GM21526 (cell line): ENCODE data around the gene PSG6.
"Not testable (repeated sequence)": the region's sequence is repeated elsewhere in the genome, so short reads cannot be mapped to it uniquely, and the experiment has no call there.

Experiments
- ATAC-seq: cut with Tn5 transposase; IDR thresholded peaks from one replicate; pipeline ENCODE4 v1.9.1; 2021; ENCODE audit warnings: moderate library complexity; ENCODE audit not compliant: unreplicated experiment, low FRiP score

PSG6 gene

DNA sequence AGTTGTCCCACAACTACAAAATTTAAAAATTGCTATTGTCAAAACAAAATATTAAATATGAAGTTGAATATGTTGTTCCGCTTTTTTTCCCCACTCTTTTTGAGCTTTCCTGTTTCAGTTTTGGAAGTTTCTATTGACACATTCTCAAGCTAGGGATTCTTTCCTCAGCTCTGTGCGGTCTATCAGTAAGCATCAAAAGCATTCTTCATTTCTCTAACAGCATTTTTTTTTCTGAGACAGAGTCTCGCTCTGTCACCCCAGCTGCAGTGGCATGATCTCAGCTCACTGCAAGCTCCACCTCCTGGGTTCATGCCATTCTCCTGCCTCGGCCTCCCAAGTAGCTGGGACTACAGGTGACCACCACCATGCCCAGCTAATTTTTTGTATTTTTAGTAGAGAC lies 4.8 kb downstream of the PSG6 start:
- not testable (repeated sequence) for ATAC-seq

DNA sequence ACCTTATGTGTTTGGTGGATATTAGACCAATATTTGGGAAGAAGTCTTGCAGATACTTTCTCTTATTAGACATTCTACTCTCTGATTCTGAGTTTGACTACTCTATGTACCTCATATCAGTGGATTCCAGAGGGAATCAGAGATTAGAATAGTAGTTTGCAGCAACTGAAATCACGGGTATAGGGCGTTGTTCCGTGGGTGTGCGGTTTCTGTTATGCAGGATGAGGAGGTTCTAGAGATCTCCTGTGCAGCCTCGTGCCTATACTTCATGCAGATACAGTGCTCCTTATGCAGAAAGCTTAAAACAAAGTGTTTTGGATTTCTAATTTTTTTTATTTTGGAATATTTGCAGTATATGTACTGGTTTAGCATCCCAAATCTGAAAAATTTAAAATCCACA lies 6.0 kb downstream of the PSG6 start:
- not testable (repeated sequence) for ATAC-seq

DNA sequence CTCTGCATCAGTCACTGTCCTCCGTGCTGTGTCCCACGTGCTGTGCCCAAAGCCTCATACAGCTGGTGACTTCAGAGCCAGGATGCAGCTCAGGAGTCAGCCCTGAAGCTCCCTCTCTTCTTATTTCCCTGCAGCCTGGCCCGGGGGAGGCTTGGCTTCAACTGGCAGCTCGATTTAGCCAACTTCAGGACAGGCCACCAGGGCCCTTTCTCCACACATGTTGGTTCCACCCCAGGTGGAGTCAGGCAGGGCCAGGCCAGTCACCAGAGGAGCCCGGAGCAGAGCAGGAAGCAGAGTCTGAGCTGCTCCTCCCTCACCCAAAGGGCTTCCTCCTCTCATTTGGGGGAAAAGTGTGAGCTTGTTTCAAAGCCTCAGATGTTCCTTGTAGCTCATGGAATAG lies 11.5 kb downstream of the PSG6 start:
- not testable (repeated sequence) for ATAC-seq

DNA sequence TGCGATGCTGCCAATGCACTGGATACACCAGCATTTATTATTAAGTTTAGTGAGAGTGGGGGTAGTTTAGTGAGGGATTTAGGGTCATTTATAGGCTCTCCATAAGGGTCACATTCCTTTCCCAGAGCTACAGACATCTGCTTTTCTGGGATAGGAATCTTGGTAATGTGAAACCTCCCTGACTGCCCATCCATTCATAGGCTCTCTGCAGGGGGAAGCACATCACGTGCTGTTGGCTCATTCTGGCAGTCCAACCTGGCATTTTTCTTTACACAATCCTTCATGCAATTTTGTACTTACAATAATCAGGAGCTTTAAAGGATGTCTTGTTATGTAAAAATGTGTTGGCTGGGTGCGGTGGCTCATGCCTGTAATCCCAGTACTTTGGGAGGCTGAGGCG lies 17.1 kb downstream of the PSG6 start:
- not testable (repeated sequence) for ATAC-seq

GRCh38 chr19:42899674-42900073 lies 18.0 kb downstream of the PSG6 start:
- ATAC-seq = not testable (repeated sequence)

DNA sequence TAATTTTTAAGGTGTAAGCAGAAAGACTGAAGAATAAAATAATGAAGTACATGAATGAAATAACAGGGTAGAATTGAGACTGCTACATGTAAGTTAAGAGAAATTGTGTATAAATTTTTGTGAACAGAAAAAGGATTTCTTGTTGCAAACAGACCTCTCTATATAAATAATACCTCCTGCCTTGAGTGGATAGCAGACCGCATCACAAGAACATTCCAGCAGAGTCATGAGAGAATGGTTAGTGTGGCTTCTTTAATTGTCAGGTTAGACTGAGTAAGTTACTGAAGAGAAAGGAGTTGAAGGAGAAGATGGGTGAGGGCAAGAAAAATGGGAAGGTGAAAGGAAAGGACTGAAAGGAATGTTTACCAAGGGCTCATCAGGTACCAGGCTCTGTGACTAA lies 18.6 kb downstream of the PSG6 start:
- ATAC-seq = not testable (repeated sequence)

DNA sequence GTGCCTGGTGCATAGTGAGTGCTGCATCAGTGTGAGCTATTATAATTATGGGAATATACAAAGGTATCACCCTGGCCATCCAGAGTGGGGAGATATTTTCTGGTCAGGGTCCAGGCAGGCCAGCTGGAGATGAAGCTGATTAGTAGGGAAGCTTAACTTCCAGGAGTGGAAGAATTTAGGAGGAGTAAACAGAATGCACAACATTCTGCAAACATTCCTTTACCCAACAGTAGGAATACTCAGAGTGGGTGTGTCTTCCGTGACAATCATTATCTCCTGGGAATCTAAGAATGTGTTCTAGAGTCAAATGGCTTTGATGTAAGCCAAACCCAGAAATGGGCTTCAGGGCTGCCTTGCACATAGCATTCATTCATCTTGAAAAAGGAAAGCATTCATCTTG lies 19.0 kb downstream of the PSG6 start:
- ATAC-seq = not testable (repeated sequence)

DNA sequence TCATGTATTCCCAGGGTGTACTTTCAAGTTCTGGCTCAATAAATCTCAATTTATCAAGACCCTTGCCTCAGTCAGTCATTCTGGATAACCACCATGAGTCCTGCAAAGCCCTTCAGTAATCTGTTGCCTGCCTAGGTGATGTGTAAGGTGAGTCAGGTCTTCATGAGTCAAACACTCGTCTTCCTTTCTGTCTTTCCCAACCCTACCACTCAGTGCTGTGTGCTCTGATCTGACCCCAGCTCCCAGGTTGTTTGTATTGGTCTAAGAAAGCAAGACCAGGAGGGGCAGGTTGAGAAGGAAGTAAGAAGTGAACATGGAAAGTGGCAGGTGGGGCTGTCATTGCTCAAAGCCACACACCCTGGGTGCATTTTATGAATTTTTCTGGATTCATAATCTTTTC lies 20.0 kb downstream of the PSG6 start:
- ATAC-seq = not testable (repeated sequence)

- not testable (repeated sequence) for ATAC-seq
Measured at GRCh38 chr19:42890446-42890845, 27.2 kb downstream of the PSG6 start.

- ATAC-seq = not testable (repeated sequence)
Measured at GRCh38 chr19:42887876-42888445, 29.7 kb downstream of the PSG6 start.

DNA sequence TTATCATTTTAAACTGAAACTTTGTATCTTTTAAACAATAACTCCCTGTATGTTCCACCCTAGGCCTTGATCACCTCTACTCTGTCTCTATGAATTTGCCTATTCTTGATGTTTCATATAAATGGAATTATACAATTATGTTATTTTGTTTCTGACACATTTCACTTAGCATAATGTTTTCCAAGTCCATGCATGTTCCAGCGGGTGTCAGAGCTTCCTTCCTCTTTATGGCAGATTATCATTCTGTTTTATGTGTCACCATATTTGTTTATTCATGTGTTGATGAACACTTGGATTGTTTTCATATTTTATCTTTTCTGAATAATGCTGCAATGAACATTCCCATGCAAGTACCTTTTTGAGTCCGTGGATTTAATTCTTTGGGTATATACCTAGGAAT lies 35.0 kb downstream of the PSG6 start:
- ATAC-seq = not testable (repeated sequence)

DNA sequence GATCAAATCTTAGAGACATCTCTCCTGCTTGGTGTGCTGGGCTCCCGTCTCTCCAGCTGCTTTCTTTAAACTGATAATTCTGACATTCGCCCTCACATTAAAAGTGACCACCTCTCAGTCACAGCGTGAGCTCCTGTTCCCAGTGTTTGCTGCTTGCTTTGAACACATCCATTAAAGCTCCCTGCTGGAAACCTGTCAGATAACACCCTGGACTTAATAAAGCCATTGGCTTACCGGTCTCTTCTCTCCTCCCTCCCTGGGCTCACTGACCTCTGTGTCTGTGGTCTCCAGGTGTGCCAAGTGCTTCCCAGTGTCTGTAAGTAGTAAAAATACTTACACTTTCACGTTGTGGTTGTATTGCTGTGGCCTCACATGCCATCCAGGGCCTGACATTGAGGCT lies 35.7 kb downstream of the PSG6 start:
- ATAC-seq = not testable (repeated sequence)

DNA sequence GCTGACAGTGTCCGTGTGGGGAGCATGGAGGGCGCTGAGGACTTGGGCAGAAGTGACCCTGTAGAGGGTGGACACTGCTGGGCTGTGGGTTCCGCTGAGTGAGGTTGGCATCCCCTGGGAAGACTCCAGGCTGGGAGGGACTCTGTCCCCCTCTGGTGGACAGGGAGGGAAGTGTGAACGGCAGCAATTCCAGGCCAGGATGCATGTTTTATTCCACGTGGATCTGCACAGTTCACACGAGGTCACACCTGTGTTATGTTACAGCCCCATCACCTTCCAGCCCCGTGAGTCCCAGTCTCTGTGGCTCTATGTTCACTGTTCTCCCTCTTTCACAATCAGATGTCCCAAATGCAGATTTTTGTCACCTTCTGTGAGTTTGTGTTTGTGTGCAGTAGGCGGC lies 36.4 kb downstream of the PSG6 start:
- not testable (repeated sequence) for ATAC-seq

DNA sequence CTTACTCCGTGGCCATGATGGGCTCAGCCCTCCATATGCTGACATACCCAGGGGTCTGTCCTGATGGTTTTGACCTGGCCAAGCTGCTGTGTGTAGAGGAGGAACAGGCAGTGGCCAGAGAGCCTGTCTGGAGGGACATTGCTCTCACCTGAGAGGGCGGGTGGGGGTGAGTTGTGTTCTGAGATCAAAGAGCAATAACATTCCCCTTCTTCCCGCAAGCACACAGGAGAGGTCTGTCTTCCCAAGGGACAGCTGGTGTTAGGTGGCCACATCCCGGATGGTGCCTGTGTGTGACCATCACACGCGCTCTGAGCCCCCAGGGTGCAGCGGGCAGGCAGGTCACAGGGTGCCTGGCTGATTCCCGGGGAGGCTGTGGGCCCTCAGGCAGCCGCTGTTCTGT lies 37.1 kb downstream of the PSG6 start:
- ATAC-seq = not testable (repeated sequence)

GRCh38 chr19:42879613-42880012 lies 38.1 kb downstream of the PSG6 start, which contains the start of gene PSG1:
Gene PSG1 (minus strand): TSS chr19:42879713. CDS start chr19:42879581, 132 bp downstream.
- ATAC-seq = no peak

DNA sequence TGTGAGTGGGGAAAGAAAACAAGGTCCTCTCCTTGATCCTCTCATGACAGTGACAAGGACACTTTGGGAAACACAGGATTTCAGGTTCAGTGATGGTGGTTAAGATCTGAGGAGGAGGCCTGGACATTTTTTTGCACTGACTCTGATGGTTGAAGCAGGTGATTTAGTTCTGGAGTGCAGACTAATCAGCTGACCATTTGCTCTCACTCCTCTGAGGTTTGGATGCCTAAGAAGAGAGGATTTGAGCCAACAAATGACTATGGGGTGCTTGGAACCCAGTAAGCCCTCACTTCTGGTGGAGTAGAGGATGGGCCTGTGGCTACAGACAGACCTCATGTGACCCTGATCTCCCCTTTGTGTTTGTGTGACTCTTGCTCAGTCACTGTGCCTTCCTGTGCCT lies 41.1 kb downstream of the PSG6 start:
- ATAC-seq = not testable (repeated sequence)

DNA sequence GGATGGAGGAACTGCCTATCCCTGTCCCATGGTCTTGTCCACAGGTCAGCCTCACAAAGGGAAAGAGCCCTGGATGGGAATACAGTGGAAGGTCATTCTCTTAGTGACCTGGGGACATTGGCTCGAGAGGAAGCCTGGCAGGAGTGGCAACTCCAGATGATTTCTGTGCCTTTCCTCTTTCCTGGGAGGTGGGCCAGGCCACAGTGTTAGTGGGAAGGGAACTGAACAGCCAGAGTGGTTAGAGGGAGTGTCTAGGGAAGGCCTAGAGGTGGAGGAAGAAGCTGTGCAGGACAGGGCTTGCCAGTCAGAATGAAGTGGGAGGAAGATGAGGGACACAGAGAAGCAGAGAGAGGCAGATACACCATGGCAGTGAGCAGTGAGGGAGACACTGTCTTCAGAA lies 41.8 kb downstream of the PSG6 start:
- not testable (repeated sequence) for ATAC-seq

GRCh38 chr19:42874901-42875813 lies 42.5 kb downstream of the PSG6 start:
- not testable (repeated sequence) for ATAC-seq

- ATAC-seq = not testable (repeated sequence)
Measured at GRCh38 chr19:42874136-42874535, 43.6 kb downstream of the PSG6 start.

GRCh38 chr19:42872608-42873007 lies 45.1 kb downstream of the PSG6 start:
- no peak for ATAC-seq

DNA sequence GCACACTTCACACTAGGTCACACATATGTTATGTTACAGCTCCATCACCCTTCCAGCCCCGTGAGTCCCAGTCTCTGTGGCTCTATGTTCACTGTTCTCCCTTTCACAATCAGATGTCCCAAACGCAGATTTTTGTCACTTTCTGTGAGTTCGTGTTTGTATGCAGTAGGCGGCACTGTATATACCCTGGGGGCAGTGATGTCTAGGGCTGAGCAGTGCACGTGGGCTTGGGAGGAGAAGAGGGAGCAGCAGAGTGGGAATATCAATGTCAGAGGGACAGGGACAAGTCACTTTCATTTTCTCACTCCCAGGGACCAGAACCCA lies 60.2 kb downstream of the PSG6 start:
- no peak for ATAC-seq
